ENCODE results near the gene IL23R.

IL23R gene

GRCh38 chr1:67307251-67308060 lies 141.2 kb downstream of the IL23R start, which contains the start of gene IL12RB2:
TSS of gene IL12RB2 (plus strand) at chr1:67307873. CDS start at chr1:67320369, 12,496 bp downstream.
- Histone ChIP-seq H4K20me1 (no peaks in the 10 kb centered on the region), H3K4me1 (peaks cover 33 to 63% (median 42%) of the 10 kb centered on the region in 10 experiments), H3K9ac (peak within 1 kb of the TSS; percentile 78 to 94 (median 85)), H3K9me3 (replicated peaks in 1 of 11) (no peaks in the 10 kb centered on the region), H3K4me3 (peak within 1 kb of the TSS; percentile 58 to 81 (median 71)), H3K27me3 (peaks cover 0 to 5% (median 0%) of the 10 kb centered on the region in 11 experiments; a peak in 2 of 22 replicates), H3K4me2 (peak within 1 kb of the TSS; percentile 78 to 96 (median 92)), H3K36me3 (no peaks in the 10 kb centered on the region; a peak in 1 of 22 replicates), H3K27ac (peak within 1 kb of the TSS; percentile 34 to 91 (median 84); a peak in 21 of 22 replicates)
- no peak for TF ChIP-seq Cebpa-rat (IDR thresholded peaks at IDR 0.05)

- peak overlapping the region; percentile 78 to 94 (median 85) for H3K9ac ChIP-seq
- H3K36me3 ChIP-seq, result no peaks in the 10 kb centered on the region; a peak in 1 of 22 replicates
- H3K4me3 ChIP-seq, result peak overlapping the region; percentile 58 to 81 (median 71)
- H3K27me3 ChIP-seq, result peaks cover 0 to 5% (median 0%) of the 10 kb centered on the region in 11 experiments; a peak in 2 of 22 replicates
- peaks cover 38 to 64% (median 48%) of the 10 kb centered on the region in 10 experiments for H3K4me1 ChIP-seq
- H3K9me3 ChIP-seq (replicated peaks in 1 of 11), result no peaks in the 10 kb centered on the region
- peak overlapping the region; percentile 34 to 91 (median 84); a peak in 21 of 22 replicates for H3K27ac ChIP-seq
- H4K20me1 ChIP-seq, result no peaks in the 10 kb centered on the region
- no peak for TF ChIP-seq Cebpa-rat (IDR thresholded peaks at IDR 0.05)
- H3K4me2 ChIP-seq, result peak overlapping the region; percentile 78 to 96 (median 92)
Observed at GRCh38 chr1:67308136-67308535, 141.9 kb downstream of the IL23R start.
